HG03175 (cell line): ENCODE results near the gene CD226.

Experiments
- ATAC-seq: cut with Tn5 transposase; IDR thresholded peaks from one replicate; pipeline ENCODE4 v1.9.1; 2021; ENCODE audit warnings: mild to moderate bottlenecking, moderate library complexity; ENCODE audit not compliant: unreplicated experiment

The CD226 gene

DNA sequence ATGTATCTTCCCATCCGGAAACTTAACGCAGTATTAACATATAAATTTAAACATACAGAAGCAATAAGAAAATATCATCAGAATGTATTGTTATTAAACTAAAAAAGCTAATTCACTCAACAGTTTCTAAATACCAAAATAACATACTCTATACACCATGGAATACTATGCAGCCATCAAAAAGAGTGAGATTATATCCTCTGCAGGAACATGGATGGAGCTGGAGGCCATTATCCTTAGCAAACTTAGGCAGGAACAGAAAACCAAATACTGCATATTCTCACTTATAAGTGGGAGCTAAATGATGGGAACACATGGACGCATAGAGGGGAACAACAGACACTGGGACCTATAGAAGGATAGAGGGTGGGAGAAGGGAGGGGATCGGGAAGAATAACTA lies 127.1 kb downstream of the CD226 start:
- ATAC-seq, result no peak

- ATAC-seq, result no peak
These were observed 128.2 kb downstream of the CD226 start for GRCh38 chr18:69819460-69819859.

DNA sequence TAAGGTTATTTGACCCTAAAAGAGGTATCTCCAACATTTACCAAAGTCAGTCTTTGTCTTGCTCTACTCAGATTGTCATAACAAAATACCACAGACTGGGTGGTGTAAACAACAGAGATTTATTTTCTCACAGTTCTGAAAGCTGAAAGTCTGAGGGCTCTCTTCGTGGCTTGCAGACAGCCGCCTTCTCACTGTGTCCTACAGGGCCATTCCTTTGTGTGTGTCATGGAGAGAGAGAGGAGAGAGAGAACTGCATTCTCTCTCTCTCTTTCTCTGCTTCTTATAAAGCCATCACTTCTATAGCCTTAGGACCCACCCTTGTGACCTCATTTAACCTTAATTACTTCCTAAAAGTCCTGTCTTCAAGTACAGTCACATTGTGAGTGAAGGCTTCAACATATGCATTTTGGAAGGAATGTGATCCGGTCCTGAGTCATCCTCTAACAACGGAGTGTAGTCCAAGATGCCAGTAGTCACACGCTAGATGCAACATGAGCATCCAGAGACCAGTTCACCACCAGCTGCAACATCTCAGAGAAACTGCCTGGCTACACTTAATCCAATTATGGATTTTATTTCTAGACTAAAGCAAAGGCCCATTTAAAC lies 130.2 kb downstream of the CD226 start:
- ATAC-seq, result no peak

- ATAC-seq, result no peak
These were observed 132.8 kb downstream of the CD226 start for GRCh38 chr18:69814861-69815385.

GRCh38 chr18:69813559-69813958 lies 134.1 kb downstream of the CD226 start:
- no peak for ATAC-seq

DNA sequence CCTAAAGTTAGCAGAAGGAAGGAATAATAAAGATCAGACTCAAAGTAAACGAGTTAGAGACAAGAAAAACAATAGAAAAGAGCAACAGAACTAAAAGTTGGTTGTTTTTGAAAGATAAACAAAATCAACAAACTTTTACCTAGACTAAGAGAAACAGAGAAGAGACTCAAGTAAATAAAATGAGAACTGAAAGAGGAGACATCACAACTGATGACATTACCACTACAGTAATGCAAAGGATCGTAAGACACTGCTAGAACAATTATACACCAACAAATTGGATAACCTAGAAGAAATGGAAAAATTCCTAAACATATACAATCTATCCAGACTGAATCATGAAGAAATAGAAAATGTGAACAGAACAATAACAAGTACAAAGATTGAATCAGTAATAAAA lies 139.3 kb downstream of the CD226 start:
- no peak for ATAC-seq

- ATAC-seq, result no peak
These were observed 142.7 kb downstream of the CD226 start for GRCh38 chr18:69804776-69805501.
